NK-92 (cell line): ENCODE data around the gene PRRC1.
"Not testable (repeated sequence)": the region's sequence is repeated elsewhere in the genome, so short reads cannot be mapped to it uniquely, and the experiment has no call there.

ENCODE experiments used
- DNase-seq: peaks from one replicate; lab custom pipeline; 2025; ENCODE audit not compliant: unreplicated experiment; lab: John Stamatoyannopoulos, UW

PRRC1 gene

DNA sequence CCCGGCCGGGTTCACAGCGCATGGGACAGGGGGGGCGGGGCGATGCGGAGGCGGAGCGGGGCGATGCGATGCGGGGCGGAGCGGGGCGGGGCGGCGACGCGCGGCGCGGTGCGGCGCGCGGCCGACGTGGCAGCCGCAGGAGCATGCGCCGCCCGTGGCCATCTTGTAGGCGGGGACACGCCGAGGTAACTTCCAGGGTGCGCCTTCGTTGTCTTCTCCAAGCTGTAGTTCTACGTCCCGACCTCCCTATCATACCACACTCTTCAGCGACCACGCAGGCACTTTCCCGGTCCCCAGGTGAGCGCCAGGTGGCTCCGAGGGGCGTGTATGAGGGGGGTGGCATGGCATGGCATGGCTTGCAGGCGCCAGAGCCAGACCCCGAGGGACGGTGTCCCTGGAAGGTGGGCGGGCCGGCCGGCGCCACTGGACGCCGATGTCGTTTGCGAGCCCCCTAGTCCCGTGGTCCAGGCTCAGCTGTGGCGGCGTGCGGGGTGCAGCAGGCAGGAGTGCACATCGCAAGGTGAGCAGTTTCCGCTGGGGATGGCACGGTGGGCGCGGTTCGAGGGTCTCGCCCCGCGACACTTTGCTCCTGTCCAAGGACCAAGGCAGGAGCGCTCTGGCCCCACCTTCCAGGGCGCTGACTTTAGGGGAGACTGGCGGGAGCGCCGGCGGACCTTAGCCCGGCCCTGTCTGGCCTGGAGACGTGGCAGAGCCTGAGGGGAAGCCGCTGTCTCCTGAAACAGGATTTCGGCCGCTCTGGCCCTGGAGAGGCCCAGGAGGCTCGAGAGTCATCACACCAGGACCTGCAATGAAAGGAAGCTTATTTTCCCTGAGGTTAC lies at the start of gene PRRC1:
PRRC1 (plus strand) TSS at position 161 of the 839 bp plus-strand sequence. CDS start 5,840 bp downstream, outside the sequence.
- DNase-seq = no peak

DNA sequence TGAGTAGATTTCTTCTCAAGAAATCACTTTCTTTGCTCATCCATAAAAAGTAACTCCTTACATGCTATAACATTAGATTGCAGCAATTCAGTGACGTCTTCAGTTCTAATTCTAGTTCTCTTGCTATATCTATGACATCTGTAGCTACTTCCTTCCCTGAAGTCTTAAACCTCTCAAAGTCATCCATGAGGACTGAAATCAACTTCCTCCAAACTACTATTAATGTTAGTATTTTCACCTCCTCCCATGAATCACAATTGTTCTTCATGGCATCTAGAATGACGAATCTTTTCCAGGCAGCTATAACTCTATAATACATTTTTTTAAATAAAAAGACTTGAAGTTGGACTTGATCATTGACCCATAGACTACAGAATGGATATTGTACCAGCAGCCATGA lies 46.2 kb upstream of the PRRC1 start:
- no peak for DNase-seq

DNA sequence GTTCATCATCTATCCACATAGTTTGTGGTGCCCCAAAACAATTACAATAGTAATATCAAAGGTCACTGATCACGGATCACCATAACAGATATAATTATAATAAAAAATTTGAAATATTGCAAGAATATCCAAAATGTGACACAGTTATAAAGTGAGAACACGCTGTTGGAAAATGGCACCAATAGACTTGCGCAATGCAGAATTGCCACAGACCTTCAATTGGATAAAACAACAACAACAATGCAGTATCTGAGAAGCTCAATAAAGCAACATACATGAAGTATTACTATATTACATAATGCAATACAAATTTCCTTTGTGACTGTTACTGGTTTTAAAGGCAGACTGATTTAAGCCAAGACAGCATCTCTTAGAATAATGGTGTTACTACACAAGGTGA lies 44.7 kb upstream of the PRRC1 start:
- DNase-seq = no peak

DNA sequence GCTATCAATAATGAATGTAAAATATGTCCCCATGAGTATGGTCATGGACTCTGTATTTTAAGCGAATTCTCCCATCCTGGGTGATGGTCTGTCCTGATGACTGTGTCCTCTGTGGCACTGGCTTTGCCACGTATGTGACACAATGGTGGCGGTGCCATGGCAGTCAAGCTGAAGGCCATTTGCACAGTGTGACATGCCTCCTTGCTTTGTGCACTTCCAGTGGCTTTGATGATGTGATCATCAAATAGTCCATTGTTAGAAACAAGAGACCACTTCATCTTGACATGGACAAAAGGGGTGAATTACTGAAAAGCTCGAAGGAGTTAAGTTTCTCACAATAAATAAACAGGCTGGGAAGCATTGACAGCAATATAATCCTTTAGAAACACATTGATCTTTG lies 31.0 kb upstream of the PRRC1 start:
- DNase-seq = no peak

DNA sequence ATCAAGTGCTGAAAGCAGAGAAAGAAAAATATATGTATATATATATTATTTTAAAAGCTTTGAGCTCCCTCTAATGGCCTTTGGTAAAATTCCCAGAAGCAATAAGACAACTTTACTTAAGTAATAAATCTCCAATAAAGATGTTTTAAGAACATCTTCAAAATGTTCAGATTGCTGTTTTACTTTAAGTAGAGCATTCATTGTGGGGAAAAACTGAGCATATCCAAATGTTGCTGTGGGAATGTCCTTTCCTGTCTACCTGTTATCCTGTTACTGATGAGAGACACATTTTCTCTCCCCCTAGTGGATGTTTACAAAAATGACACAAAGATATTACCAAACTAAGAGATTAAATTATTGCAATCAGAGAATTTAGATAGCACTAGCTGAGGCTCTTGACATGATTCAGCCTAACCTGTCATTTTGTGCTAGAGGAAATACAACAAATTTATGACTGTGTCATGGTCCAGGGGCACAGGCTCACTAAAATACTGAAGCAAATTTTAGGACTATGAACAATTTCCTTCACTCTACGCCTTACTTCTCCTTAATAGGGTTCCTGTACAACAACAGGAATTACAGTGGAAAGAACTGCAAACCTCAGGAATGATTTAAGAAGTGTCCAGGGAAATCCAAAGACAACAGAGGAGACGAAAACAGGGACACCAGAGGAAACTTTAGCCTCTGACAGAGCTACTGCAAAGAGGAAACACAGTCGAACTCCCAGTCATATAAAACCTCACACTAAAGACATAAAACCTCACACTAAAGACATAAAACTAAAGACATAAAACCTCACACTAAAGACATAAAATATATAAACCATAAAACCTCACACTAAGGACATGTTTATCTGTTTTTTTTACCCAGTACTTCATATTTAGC lies 24.3 kb upstream of the PRRC1 start:
- no peak for DNase-seq

DNA sequence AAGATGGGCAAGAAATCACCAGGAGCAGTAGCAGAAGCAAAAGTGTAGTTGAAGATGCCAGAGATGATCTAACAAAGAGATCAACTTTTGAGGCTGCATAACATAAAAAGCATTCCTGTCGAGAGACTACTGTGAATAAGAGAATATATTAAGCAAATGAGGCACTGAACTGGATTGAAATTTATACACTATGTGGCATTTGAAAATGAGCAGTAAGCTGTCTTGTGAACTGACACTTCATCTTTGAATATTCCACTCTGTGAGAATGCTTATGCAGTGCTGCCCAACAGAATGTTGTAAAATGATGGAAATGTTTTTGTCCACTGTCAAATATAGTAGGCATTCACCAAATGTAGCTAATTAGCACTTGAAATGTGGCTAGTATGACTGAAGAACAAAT lies 18.9 kb upstream of the PRRC1 start:
- DNase-seq = no peak

DNA sequence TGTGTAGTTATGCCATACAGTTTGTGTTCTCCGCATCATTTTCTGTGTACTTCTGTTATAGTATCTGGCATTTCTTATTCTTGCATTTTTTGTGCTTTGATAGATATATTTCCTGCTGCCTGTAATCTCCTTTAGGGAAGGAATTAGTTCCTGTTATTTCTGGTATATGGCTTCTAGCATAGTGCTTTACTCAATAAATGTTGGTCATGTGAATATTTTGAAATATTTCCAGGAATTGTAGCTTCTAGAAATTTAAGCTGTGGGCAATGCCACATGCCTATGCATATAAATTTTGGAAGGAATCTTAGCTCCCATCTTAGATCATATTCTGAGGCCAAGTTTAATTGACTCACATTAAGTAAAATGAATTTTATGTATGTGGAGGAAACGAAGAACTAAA lies 11.5 kb upstream of the PRRC1 start:
- no peak for DNase-seq

DNA sequence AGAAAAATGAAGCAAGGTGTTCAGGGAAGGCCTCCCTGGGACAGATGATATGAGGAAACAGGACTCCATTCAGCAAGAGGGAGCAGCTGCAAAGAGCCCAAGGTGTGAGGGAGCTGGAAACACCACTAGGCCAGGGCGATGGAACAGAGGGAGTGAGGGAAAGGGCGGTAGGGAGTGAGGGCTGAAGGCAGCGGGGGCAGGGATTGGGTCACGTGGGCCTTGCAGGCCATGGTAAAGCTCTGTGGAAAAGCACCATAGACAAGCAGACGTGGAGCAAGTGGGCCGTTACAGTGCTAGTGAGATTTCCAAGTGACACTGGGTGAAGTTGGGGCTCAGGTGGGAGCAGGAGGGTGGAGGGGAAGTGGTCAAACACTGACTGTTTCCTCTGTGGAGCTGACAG lies 10.8 kb upstream of the PRRC1 start:
- no peak for DNase-seq

DNA sequence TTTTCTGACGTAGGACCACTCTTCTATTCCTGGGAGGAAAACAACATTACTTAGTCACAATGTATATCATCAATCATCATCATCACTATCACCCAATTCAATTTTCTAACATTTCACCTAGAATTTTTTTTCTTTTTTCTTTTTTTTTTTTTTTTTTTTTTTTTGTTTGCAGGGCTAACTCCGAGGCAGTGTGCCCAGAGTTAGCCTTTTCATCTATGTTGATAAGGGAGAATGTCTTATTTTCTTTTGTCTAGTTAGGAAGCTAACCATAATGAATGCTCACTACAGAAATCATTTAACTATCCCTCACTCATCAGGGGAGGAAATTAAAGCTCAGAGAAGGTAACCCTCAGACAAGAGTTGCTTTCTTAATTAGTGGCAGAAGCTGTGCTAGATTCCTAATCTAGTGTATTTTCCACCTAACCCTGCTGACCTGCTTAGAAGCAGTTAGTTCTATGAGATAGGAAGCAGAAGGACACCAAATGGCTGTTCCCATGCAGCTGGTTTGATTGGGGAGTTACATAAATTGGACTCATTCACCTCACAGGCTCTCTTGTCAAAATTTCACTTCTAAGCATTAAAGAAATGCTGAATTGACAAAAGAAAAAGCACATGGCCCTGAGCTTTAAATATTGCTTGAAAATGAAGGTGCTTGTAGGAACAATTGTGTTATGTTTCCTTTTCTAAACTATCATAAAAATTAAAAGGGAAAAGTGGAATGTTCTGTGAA lies 8.6 kb upstream of the PRRC1 start:
- DNase-seq = no peak

DNA sequence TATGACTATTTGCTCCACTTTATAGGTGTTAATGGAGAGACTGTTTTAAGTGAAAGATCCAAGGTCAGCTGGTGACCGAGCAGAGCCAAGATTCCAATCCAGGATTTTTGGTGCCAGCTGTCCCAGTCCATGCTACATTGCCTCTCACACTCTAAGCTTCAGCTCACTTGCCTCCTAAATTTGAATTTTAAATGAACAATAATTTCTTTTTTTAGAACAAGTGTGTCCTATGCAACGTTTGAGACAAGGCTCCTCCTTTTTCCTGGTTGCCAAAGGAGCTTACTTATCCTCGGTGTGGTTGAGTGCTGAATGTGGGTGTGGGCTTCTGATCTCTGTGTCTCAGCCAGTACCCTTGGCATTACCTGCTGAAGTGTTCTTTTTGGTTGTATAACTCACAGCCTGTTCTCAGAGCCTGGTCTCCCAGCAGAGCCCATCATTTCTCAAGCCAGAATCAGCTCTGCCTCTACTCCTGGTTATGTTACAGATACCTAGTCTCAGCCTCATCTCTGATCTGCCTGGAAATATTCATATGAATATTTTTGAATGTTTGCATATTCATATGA lies 4.0 kb upstream of the PRRC1 start:
- DNase-seq = no peak

DNA sequence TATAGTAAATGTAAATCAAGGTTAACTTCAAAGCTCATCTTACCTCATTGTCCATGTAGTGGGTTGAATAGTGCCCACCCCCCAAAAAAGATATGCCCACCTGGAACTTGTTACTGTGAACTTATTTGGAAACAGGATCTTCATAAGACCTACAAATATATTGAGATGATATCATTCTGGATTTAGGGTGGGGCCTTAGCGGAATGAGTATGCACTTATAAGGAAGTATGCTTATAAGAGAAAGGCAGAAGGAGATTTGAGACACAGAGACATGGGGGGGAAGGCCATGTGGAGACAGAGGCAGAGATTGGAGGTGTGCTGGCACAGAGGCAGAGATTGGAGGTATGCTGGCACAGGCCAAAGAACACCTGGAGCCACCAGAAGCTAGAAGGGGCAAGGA lies 2.6 kb upstream of the PRRC1 start:
- no peak for DNase-seq

DNA sequence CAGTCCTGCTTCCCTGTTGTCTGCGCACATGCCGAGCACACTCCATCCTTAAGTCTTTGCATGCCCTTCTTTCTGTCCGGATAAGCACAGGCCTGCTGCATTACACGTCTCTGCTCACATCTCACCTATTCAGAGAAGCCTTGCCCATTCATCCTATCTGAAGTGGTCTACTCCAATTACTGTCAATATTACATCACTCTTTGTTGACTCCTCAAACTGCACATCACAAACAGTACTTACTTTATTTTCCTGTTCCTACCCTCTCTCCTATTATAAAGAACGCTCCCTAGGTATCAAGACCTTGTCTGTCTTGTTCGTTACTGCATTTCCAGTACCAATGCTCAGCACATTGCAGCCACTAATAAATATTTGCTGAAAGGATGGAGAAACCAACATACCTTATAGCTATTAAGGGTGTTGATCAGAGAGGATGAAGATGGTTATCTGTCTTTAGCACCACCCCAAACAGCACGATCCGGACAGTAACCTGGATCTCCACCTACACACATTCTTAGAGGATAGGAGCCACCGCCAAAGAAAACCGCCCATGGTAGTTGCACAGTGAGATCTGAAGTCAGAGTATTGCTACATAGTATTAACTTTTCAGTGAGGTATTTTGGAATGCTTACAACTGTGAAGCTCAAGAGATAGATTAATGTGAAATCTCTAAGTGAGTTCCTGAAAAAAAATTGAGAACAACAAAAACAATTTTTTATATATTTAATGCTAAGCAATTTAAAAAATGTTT lies 1.6 kb upstream of the PRRC1 start:
- DNase-seq = no peak

DNA sequence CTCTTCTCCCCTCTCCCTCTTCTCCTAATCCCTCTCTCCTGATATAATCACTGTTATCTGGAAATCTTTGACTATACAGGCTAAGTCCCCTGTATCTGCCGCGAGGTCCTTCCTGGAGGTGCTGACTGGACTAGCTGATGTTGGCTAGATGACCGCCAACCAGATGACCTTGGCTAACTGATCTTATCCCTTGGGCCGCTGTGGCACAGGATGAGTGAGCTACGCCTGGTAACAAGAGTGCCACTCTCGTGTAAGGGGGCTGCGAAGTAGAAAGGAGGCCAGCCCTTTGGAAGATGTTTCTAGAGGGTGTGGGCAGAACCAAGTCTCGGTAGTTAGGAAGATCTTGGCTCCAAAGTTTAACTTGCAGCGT lies 345 bp upstream of the PRRC1 start:
- DNase-seq = no peak

DNA sequence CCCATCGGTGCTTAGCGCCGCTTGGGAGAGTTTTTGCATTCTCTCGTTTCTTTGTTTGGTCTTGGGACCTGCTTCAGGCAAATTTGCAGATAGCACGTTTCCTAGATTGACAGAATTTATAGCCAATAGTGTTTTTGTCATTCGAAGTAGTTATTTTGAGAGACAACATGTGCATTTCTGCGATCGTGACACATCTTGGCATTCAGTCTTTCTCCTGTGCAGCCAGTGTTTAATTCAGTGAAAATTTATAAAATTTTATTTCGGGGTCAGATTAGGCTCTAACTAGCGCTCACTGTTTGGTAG lies 830 bp downstream of the PRRC1 start:
- DNase-seq = no peak

DNA sequence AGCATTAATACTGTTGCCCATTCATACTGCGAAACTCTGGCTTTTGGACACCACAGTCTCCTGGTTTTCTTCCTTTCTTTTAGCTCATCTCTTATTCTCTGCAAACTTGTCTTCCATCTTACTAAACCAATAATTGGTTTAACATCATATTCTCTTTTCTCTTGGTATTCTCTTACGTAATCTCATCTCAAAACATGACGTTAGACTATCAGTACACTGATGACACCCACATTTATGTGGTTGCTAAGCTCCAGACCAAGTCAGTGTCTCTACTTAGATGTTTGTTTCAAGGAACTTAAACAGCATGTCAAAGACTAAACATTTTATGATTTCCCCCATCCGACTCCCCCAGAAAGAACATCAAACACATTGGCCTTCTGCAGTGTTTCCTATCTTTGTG lies 2.1 kb downstream of the PRRC1 start:
- no peak for DNase-seq

DNA sequence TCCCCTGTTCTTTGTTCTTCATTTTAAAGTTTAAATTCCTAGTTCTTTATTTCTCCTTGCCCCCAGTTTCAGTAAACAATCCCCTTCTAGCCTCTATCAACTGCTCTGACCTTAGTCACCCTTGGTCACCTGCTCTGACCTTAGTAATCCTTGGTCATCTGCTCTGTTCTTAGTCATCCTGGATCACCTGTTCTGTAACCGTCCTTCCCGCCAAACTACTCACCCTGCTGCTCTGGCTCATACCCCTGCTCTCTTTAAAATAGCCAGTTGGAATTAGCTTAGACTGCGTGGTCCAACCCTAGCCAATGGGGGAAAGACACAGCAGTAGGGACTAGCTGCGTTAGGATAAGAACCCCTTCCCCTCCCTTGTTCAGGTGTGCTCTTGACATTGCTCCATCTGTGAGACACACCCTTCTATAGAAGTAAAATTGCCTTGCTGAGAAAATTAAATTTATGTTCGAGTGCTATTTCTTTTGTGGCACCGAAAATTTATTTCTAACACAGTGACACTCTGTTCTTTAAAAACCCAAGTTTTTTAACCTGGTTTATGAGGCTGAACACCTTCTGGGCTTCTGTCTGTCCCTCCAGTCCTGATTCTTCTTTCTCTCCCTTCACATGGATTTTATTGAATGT lies 3.8 kb downstream of the PRRC1 start:
- DNase-seq = no peak

DNA sequence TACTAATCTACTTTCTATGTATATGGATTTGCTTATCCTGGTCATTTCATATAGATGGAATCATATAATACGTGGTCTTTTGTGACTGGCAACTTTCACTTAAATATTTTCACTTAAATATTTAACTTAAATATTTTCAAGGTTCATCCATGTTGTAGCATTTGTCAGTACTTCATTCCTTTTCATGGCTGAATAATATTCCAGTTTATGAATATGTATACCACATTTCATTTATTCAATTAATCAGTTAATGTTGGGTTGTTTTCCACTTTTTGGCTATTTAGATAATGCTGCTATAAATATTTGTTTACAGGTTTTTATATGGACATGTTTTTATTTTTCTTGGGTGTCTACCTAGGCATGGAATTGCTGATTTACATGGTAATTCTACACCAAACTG lies 7.7 kb downstream of the PRRC1 start:
- DNase-seq = no peak

DNA sequence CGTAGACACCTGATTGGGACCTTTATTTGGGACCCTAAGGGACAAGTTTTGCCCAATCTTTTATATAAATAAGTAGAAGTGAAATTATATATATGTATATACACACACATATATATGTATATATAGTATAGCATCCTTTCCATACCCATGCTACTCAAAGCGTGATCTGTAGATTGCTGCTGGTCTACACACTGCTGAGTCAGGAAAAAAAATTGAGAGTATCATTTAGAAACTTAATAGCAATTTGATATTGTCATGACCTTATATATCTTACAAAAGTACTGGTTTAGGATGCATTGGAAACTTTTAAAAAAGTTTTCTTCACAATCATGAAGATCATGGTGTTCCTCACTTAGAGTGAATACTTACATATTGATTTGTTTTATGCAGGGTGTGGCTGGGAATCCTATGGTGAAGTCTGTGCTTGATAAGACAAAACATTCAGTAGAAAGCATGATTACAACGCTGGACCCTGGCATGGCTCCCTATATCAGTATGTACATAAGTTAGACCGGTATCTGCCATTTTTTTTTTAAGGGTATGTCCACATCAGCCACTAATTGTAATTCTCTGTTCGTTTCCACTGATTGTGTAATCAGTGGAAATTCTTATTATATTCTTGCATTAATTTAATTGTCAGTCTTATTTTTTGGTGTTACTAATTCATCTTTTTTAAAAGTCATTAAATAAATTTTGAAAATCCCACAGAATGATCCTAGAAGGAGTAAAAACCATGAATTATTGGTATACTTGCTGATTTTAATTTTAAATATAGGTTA lies 12.7 kb downstream of the PRRC1 start:
- DNase-seq = no peak

DNA sequence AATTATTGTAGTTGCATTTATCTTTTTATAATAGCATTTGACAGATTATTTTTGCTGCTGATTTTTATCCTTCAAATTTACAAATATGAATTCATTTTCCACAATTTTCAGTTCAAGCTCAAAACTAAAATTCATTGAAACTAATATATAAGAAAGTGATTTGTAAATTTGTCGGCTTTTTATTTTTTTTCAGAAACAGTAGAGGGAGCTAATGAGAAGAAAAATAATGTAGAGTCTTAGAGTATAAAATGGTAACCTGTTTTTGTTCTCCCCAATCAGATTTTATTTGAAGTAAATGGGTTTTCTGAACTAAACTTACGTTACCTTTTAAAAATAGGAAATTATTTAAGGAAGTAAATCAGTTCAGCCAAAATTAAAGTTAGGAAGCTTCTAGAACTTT lies 19.2 kb downstream of the PRRC1 start:
- no peak for DNase-seq

DNA sequence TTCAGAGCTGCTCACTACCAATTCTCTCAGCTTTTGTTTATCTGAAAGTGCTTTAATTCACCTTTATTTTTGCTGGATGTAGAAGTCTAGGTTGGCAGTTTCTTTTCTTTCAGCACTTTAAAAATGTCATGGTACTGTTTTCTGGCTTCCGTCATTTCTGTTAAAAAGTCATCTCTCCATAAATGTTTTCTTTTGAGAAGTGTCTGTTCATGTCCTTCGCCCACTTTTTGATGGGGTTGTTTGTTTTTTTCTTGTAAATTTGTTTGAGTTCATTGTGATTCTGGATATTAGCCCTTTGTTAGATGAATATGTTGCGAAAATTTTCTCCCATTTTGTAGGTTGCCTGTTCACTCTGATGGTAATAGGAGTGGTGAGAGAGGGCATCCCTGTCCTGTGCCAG lies 23.1 kb downstream of the PRRC1 start:
- DNase-seq = not testable (repeated sequence)
